ENCODE results near the gene MITF. TPM values are rescaled to one million over a fixed set of nuclear protein-coding genes. Genes with fewer than 3 reads are reported as not detected.

The MITF gene
- total and polyA plus RNA-seq, 3 donors from 2014 or later = 5.5 to 9.0 (median 5.8) TPM

- Histone ChIP-seq H3K4me3 (no peak overlapping the region), H3K27ac (no peak overlapping the region), H3K36me3 (ENCODE audit: low read depth, missing control alignments) (no peaks in the 10 kb centered on the region), H3K9me3 (no peaks in the 10 kb centered on the region), H3K4me1 (no peaks in the 10 kb centered on the region), H3K27me3 (no peaks in the 10 kb centered on the region)
- WGBS, 2 donors = 80 to 85% methylated on average over 3 of the region's 3 CpGs
- no peak for DNase-seq
- intact Hi-C loops (cut with DNase I; ENCODE audit: low total_unique reads) = no loop called here
- TF ChIP-seq CTCF (IDR thresholded peaks at IDR 0.05) (no peak), POLR2A (IDR thresholded peaks at IDR 0.05) (no peak)
These were observed 99.6 kb downstream of the MITF start for GRCh38 chr3:69838696-69839515.

- DNase-seq = no peak
- no peaks in the 10 kb centered on the region for H3K4me1 ChIP-seq
- H3K9me3 ChIP-seq = no peaks in the 10 kb centered on the region
- WGBS, 2 donors = 71 to 81% methylated on average over 5 of the region's 5 CpGs
- H3K27ac ChIP-seq = no peak overlapping the region
- no peak overlapping the region for H3K4me3 ChIP-seq
- intact Hi-C loops (cut with DNase I; ENCODE audit: low total_unique reads) = no loop called here
- no peaks in the 10 kb centered on the region for H3K27me3 ChIP-seq
- no peak for TF ChIP-seq CTCF (IDR thresholded peaks at IDR 0.05)
- TF ChIP-seq POLR2A (IDR thresholded peaks at IDR 0.05) = no peak
- H3K36me3 ChIP-seq (ENCODE audit: low read depth, missing control alignments) = no peaks in the 10 kb centered on the region
These were observed 103.1 kb downstream of the MITF start for GRCh38 chr3:69842351-69842750.

- TF ChIP-seq CTCF (IDR thresholded peaks at IDR 0.05) = no peak
- TF ChIP-seq POLR2A (IDR thresholded peaks at IDR 0.05) = no peak
- no peaks in the 10 kb centered on the region for H3K9me3 ChIP-seq
- no peak overlapping the region for H3K4me3 ChIP-seq
- H3K4me1 ChIP-seq = no peaks in the 10 kb centered on the region
- H3K27ac ChIP-seq = no peak overlapping the region
- DNase-seq = no peak
- no peaks in the 10 kb centered on the region for H3K36me3 ChIP-seq (ENCODE audit: low read depth, missing control alignments)
- intact Hi-C loops (cut with DNase I; ENCODE audit: low total_unique reads) = no loop called here
- H3K27me3 ChIP-seq = no peaks in the 10 kb centered on the region
- WGBS, 2 donors = 49 to 74% methylated on average over 3 of the region's 3 CpGs
These were observed 103.5 kb downstream of the MITF start for GRCh38 chr3:69842789-69843188.

GRCh38 chr3:69844706-69845105 lies 105.4 kb downstream of the MITF start:
- intact Hi-C loops (cut with DNase I; ENCODE audit: low total_unique reads) = no loop called here
- TF ChIP-seq POLR2A (IDR thresholded peaks at IDR 0.05) (no peak), CTCF (IDR thresholded peaks at IDR 0.05) (no peak)
- H3K9me3 ChIP-seq = no peaks in the 10 kb centered on the region
- no peak for DNase-seq
- no peaks in the 10 kb centered on the region for H3K36me3 ChIP-seq (ENCODE audit: low read depth, missing control alignments)
- H3K27me3 ChIP-seq = no peaks in the 10 kb centered on the region
- no peak overlapping the region for H3K27ac ChIP-seq
- no peak overlapping the region for H3K4me3 ChIP-seq
- no peaks in the 10 kb centered on the region for H3K4me1 ChIP-seq
- WGBS, 2 donors = 76 to 85% methylated on average over 1 of the region's 1 CpG

- intact Hi-C loops (cut with DNase I; ENCODE audit: low total_unique reads) = no loop called here
- H3K27ac ChIP-seq = no peak overlapping the region
These were observed 108.0 kb downstream of the MITF start for GRCh38 chr3:69847303-69847702.

More at GRCh38 chr3:69847303-69847702, 108.0 kb downstream of the MITF start:
- Histone ChIP-seq H3K9me3 (no peaks in the 10 kb centered on the region), H3K4me1 (no peaks in the 10 kb centered on the region), H3K27me3 (no peaks in the 10 kb centered on the region), H3K4me3 (no peak overlapping the region), H3K36me3 (ENCODE audit: low read depth, missing control alignments) (no peaks in the 10 kb centered on the region)
- no peak for DNase-seq
- 94 to 95% methylated on average over 3 of the region's 3 CpGs for WGBS, 2 donors
- no peak for TF ChIP-seq CTCF (IDR thresholded peaks at IDR 0.05)
- no peak for TF ChIP-seq POLR2A (IDR thresholded peaks at IDR 0.05)
